ENCODE results near the gene CHST3. TPM values are rescaled to one million over a fixed set of nuclear protein-coding genes. Genes with fewer than 3 reads are reported as not detected.

Gene CHST3
- total and polyA plus RNA-seq, 9 of the 15 experiments (the other 6 are each of a cell fraction or from before 2014, with no cell fraction given): 0.01 to 1.3 (median 0.15) TPM

DNA sequence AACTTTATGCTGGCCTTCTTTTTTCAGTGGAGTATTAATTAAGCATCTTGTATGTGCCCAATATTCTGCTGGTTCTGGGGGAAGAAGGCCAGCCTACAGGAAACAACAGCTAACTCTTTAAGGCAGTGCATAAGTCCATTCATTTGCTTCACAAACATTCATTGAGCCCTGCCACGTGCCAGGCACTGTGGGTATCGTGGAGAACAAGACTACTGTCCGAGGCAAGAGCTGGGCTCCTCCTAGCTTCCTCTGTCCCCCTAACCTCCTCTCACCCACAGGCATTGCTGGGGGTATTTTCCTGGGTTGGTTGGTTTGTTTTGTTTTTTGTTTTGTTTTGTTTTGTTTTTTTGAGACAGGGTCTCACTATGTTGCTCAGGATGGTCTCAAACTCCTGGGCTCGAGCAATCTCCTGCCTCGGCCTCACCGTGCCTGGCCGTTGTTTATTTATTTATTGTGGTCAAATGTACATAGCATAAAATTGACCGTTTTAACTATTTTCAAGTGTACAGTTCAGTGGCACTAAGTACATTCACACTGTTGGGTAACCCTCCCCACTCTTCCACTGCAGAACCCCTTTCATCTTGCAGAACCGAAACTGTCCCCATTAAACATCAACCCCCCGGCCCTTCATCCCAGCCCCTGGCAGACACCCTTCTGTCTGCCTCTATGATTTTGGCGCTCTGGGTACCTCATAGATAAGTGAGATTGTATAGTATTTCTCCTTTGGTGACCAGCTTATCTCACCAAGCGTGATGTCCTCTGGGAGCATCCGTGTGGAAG is 32.6 kb downstream of the CHST3 start:
- no peak for DNase-seq (ENCODE audit: extremely low read depth in 1 of 4, low spot score in 3 of 4)
- ATAC-seq: no peak
- BruUV-seq (replicated peaks): no TSS peak
- H3K9ac ChIP-seq (ENCODE audit: insufficient read depth in 1 of 2, low read depth in 2 of 2, low read length in 2 of 2): no peak overlapping the region
- H3K36me3 ChIP-seq (ENCODE audit: control insufficient read depth, insufficient read depth, low read length): no peaks in the 10 kb centered on the region
- POLR2A ChIA-PET: no interaction called here
- H3K4me3 ChIP-seq: no peak overlapping the region
- in situ Hi-C loops (cut with MboI): no loop called here
- no peak for FAIRE-seq
- H3K9me3 ChIP-seq (replicated peaks; ENCODE audit: control insufficient read depth, insufficient read depth, low read depth, low read length): no peaks in the 10 kb centered on the region
- H3K27ac ChIP-seq (ENCODE audit: extremely low read depth, low read depth, low read length): no peak overlapping the region
- TF ChIP-seq ZNF324 (CRISPR knock-in tag; IDR thresholded peaks at IDR 0.05) (no peak), CTBP1 (IDR thresholded peaks at IDR 0.05; ENCODE audit: borderline replicate concordance) (peak; percentile 31; the same call in 1 of the 2 replicates)
- no peak overlapping the region for H2AFZ ChIP-seq (ENCODE audit: low read depth, low read length)
- no peaks in the 10 kb centered on the region for H3K9me1 ChIP-seq (ENCODE audit: control insufficient read depth, insufficient read depth, low read length)
- intact Hi-C loops (cut with micrococcal nuclease): no loop called here
- peaks cover 17 to 33% of the 10 kb centered on the region in 2 experiments for H3K27me3 ChIP-seq (ENCODE audit: control insufficient read depth in 2 of 2, insufficient read depth in 2 of 2, low read length in 2 of 2)
- H4K20me1 ChIP-seq (replicated peaks; ENCODE audit: control insufficient read depth, insufficient read depth, low read length): no peaks in the 10 kb centered on the region
- CTCF ChIA-PET (ENCODE audit: low intra/inter-chr PET ratio): no interaction called here
- H3K4me2 ChIP-seq (ENCODE audit: insufficient read depth, low read length): no peak overlapping the region
- H3K4me1 ChIP-seq (replicated peaks in 1 of 2; ENCODE audit: control insufficient read depth in 2 of 2, insufficient read depth in 2 of 2, low read length in 2 of 2): peaks cover 10 to 13% of the 10 kb centered on the region in 2 experiments; a peak in 3 of 5 replicates
- no peaks in the 10 kb centered on the region for H3K79me2 ChIP-seq (ENCODE audit: control insufficient read depth, insufficient read depth, low read length)
- 5% methylated on average over 13 of the region's 13 CpGs for WGBS (ENCODE audit: insufficient coverage, low coverage, missing lambda C conversion rate)

DNA sequence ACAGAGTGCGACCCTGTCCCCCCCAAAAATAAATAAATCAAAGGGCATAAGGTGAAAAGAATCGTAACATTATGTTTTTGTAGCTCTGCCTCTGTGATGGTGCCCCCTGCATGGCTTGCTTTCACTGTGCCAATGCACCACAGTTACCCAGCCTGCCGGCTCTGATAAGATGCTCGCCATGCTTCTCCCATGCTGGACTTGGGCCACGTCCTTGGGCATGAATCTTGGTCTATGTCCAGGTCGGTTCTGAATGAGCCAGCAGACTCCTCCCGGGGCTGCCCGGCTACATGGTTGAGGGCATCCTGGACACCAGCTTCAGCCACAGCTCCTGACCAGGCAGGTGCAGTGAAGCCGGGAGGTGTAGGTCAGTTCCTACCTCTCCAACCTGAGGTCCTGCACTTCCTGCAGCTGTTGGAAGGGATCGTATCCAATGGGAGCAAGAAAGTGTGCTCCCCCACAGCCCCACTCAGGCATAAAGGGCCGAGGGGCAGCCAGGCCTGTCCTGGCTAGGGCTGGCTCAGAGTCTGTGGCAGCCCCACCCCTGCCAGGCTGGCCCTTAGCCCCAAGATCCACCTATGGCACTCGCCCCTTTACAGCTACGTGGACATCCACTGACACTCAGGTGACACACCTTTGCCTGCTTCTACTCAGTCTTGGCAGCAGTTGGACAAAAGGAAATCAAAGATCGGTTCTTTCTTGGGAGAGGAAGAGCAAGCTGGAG is 34.1 kb downstream of the CHST3 start:
- Histone ChIP-seq H3K4me1 (replicated peaks in 1 of 2; ENCODE audit: control insufficient read depth in 2 of 2, insufficient read depth in 2 of 2, low read length in 2 of 2) (peaks cover 10 to 13% of the 10 kb centered on the region in 2 experiments; a peak in 3 of 5 replicates), H3K4me3 (no peak overlapping the region), H3K36me3 (ENCODE audit: control insufficient read depth, insufficient read depth, low read length) (no peaks in the 10 kb centered on the region), H3K9me3 (replicated peaks; ENCODE audit: control insufficient read depth, insufficient read depth, low read depth, low read length) (no peaks in the 10 kb centered on the region), H4K20me1 (replicated peaks; ENCODE audit: control insufficient read depth, insufficient read depth, low read length) (no peaks in the 10 kb centered on the region), H3K4me2 (ENCODE audit: insufficient read depth, low read length) (no peak overlapping the region), H3K9me1 (ENCODE audit: control insufficient read depth, insufficient read depth, low read length) (no peaks in the 10 kb centered on the region), H3K27me3 (ENCODE audit: control insufficient read depth in 2 of 2, insufficient read depth in 2 of 2, low read length in 2 of 2) (peaks cover 12 to 30% of the 10 kb centered on the region in 2 experiments), H3K9ac (ENCODE audit: insufficient read depth in 1 of 2, low read depth in 2 of 2, low read length in 2 of 2) (0 out of 4 replicates have a peak overlapping the region, but pooled peaks of 1 of the 2 experiments have one; percentile 12), H3K79me2 (ENCODE audit: control insufficient read depth, insufficient read depth, low read length) (no peaks in the 10 kb centered on the region), H3K27ac (ENCODE audit: extremely low read depth, low read depth, low read length) (no peak overlapping the region), H2AFZ (ENCODE audit: low read depth, low read length) (no peak overlapping the region)
- in situ Hi-C loops (cut with MboI): no loop called here
- whole genome bisulfite sequencing (ENCODE audit: insufficient coverage, low coverage, missing lambda C conversion rate): 12% methylated on average over 14 of the region's 14 CpGs
- ChIA-PET POLR2A (interaction anchor here (0.8 to 1.6 kb wide), 4 partner anchors 8 to 276 kb away, joined by 3 to 10 read pairs (median 4); partner anchors contain the start of gene DDIT4), CTCF (ENCODE audit: low intra/inter-chr PET ratio) (no interaction called here)
- BruUV-seq (replicated peaks): no TSS peak
- no peak for DNase-seq (ENCODE audit: extremely low read depth in 1 of 4, low spot score in 3 of 4)
- intact Hi-C loops (cut with micrococcal nuclease): no loop called here
- FAIRE-seq: no peak
- ATAC-seq: no peak; the same call in 2 of the 3 replicates
- TF ChIP-seq NELFE (IDR thresholded peaks at IDR 0.05; ENCODE audit: insufficient read depth, insufficient read length) (no peak), RFX7 (CRISPR knock-in tag; IDR thresholded peaks at IDR 0.05) (no peak), ZNF696 (CRISPR knock-in tag; conservative IDR thresholded peaks at IDR 0.05) (no peak), CHD1 (IDR thresholded peaks at IDR 0.05; ENCODE audit: low read length) (no peak), SNRNP70 (optimal IDR thresholded peaks at IDR 0.05; ENCODE audit: low read depth, low read length) (no peak), ELF1 (tag; IDR thresholded peaks at IDR 0.05) (no peak)
- TF ChIP-seq, protein P1, sequence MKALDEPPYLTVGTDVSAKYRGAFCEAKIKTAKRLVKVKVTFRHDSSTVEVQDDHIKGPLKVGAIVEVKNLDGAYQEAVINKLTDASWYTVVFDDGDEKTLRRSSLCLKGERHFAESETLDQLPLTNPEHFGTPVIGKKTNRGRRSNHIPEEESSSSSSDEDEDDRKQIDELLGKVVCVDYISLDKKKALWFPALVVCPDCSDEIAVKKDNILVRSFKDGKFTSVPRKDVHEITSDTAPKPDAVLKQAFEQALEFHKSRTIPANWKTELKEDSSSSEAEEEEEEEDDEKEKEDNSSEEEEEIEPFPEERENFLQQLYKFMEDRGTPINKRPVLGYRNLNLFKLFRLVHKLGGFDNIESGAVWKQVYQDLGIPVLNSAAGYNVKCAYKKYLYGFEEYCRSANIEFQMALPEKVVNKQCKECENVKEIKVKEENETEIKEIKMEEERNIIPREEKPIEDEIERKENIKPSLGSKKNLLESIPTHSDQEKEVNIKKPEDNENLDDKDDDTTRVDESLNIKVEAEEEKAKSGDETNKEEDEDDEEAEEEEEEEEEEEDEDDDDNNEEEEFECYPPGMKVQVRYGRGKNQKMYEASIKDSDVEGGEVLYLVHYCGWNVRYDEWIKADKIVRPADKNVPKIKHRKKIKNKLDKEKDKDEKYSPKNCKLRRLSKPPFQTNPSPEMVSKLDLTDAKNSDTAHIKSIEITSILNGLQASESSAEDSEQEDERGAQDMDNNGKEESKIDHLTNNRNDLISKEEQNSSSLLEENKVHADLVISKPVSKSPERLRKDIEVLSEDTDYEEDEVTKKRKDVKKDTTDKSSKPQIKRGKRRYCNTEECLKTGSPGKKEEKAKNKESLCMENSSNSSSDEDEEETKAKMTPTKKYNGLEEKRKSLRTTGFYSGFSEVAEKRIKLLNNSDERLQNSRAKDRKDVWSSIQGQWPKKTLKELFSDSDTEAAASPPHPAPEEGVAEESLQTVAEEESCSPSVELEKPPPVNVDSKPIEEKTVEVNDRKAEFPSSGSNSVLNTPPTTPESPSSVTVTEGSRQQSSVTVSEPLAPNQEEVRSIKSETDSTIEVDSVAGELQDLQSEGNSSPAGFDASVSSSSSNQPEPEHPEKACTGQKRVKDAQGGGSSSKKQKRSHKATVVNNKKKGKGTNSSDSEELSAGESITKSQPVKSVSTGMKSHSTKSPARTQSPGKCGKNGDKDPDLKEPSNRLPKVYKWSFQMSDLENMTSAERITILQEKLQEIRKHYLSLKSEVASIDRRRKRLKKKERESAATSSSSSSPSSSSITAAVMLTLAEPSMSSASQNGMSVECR (CRISPR knock-in tag; IDR thresholded peaks at IDR 0.05): no peak

All from K562 (cell line).